GM19452 (cell line): ENCODE results near the gene ASIC4.

Experiments used
- ATAC-seq: cut with Tn5 transposase; IDR thresholded peaks from one replicate; pipeline ENCODE4 v1.9.1; 2021; ENCODE audit not compliant: unreplicated experiment

Gene ASIC4

GRCh38 chr2:219514196-219514761 lies at the start of gene ASIC4:
ASIC4 (plus strand) TSS chr2:219514482; CDS start chr2:219514725, 243 bp downstream.
- ATAC-seq: no peak

GRCh38 chr2:219465659-219466561 lies 48.4 kb upstream of the ASIC4 start:
- no peak for ATAC-seq

GRCh38 chr2:219466816-219467735 lies 47.2 kb upstream of the ASIC4 start:
- ATAC-seq: no peak

- ATAC-seq: no peak
These were observed 46.6 kb upstream of the ASIC4 start for GRCh38 chr2:219467736-219468075.

- no peak for ATAC-seq
These were observed 45.7 kb upstream of the ASIC4 start for GRCh38 chr2:219468410-219469185.

GRCh38 chr2:219469186-219469724 lies 45.0 kb upstream of the ASIC4 start:
- no peak for ATAC-seq

GRCh38 chr2:219470429-219470828 lies 43.9 kb upstream of the ASIC4 start:
- ATAC-seq: no peak

GRCh38 chr2:219471476-219472371 lies 42.6 kb upstream of the ASIC4 start:
- no peak for ATAC-seq

GRCh38 chr2:219472629-219473187 lies 41.6 kb upstream of the ASIC4 start:
- ATAC-seq: no peak

GRCh38 chr2:219473511-219473910 lies 40.8 kb upstream of the ASIC4 start:
- ATAC-seq: no peak

- ATAC-seq: no peak
These were observed 39.8 kb upstream of the ASIC4 start for GRCh38 chr2:219474285-219475060.

GRCh38 chr2:219475278-219475677 lies 39.0 kb upstream of the ASIC4 start:
- ATAC-seq: no peak

- ATAC-seq: no peak
These were observed 38.3 kb upstream of the ASIC4 start for GRCh38 chr2:219475697-219476651.

GRCh38 chr2:219476652-219477151 lies 37.6 kb upstream of the ASIC4 start:
- no peak for ATAC-seq

GRCh38 chr2:219477179-219477578 lies 37.1 kb upstream of the ASIC4 start:
- ATAC-seq: no peak

GRCh38 chr2:219477815-219478214 lies 36.5 kb upstream of the ASIC4 start:
- ATAC-seq: no peak

GRCh38 chr2:219478916-219479315 lies 35.4 kb upstream of the ASIC4 start:
- ATAC-seq: no peak
